HepG2 (cell line): Measurements from ENCODE around the gene EIF3L. TPM values are rescaled to one million over a fixed set of nuclear protein-coding genes. Genes with fewer than 3 reads are reported as not detected.
A peak's percentile ranks its signal among the peaks of the same experiment; 100 is the strongest.

Experiments
- ATAC-seq: fragments of 200-7000 bp; cut with Tn5 transposase; 3 replicates; pipeline ENCODE4 v1.9.1; 2020; ENCODE audit warnings: mild to moderate bottlenecking, moderate library complexity
- BruUV-seq: library from RNA; stranded (reverse); fragments of 400-500 nt; replicated peaks from 2 replicates; lab custom pipeline; 2021; lab: Mats Ljungman, UMichigan
- CTCF ChIA-PET: fragments of 300-600 bp; formaldehyde crosslinking; extraction: SDS; loops from one replicate; lab custom pipeline; 2021; ENCODE audit warnings: low total read pairs, inconsistent platforms, low intra/inter-chr PET ratio; lab: Yijun Ruan, JAX
- POLR2A ChIA-PET: fragments of 350-600 bp; sonication (Branson Sonifier 250); formaldehyde crosslinking; loops from one replicate; lab custom pipeline; 2020; ENCODE audit warnings: antibody characterized with exemption, inconsistent platforms; lab: Yijun Ruan, JAX
- DNase-seq: peaks from one replicate; pipeline ENCODE4 v3.0.0-alpha.2; 2015; ENCODE audit warnings: low spot score
- FAIRE-seq: peaks from 3 replicates; lab custom pipeline; 2011; peaks lifted over from hg19 to GRCh38; lab: Jason Lieb, UNC
- H2AFZ ChIP-seq: one replicate; pipeline ENCODE4 v1.6.1; 2011; ENCODE audit warnings: low read length, inconsistent platforms
- H3K27ac ChIP-seq: fragments of 300-600 bp; 3 replicates; pipeline ENCODE4 v1.8.0; 2011; ENCODE audit warnings: mixed run types, mild to moderate bottlenecking, mixed read lengths, low read length, inconsistent platforms; ENCODE audit not compliant: insufficient read depth; ENCODE audit errors: extremely low read length
- H3K27me3 ChIP-seq, 2 experiments: fragments of 200-600 bp in 1 of 2; 2 replicates in 1 of 2; 3 replicates in 1 of 2; pipeline versions ENCODE4 v1.6.0 to v1.8.0; 2011; ENCODE audit warnings: low read length in 2 of 2, mild to moderate bottlenecking in 2 of 2, moderate library complexity in 2 of 2, inconsistent platforms in 1 of 2; ENCODE audit not compliant: insufficient read depth in 2 of 2, control insufficient read depth in 1 of 2
- H3K36me3 ChIP-seq, 2 experiments: fragments of 200-600 bp in 1 of 2; replicated peaks in 1 of 2; 2 replicates in 1 of 2; 3 replicates in 1 of 2; pipeline versions ENCODE4 v1.5.1 to v1.8.0; 2011; ENCODE audit warnings: low read length in 2 of 2, inconsistent platforms in 1 of 2; ENCODE audit not compliant: insufficient read depth in 2 of 2, control insufficient read depth in 1 of 2
- H3K4me1 ChIP-seq: 2 replicates; pipeline ENCODE4 v1.5.1; 2012; ENCODE audit warnings: low read length, inconsistent platforms; ENCODE audit not compliant: insufficient read depth
- H3K4me2 ChIP-seq: 2 replicates; pipeline ENCODE4 v1.6.0; 2011; ENCODE audit warnings: low read depth, low read length, inconsistent platforms
- H3K4me3 ChIP-seq, 3 experiments: fragments of 200-600 bp in 1 of 3; sonication (generic), shearing (Covaris generic) in 1 of 3; replicated peaks in 1 of 3; 2 replicates each; pipeline ENCODE4 v1.5.1; 2011 to 2016; ENCODE audit warnings: low read length in 3 of 3, inconsistent platforms in 2 of 3, low read depth in 2 of 3, mild to moderate bottlenecking in 2 of 3, control low read depth in 1 of 3, mixed read lengths in 1 of 3; ENCODE audit not compliant: insufficient read depth in 1 of 3
- H3K79me2 ChIP-seq: one replicate; pipeline ENCODE4 v1.6.1; 2011; ENCODE audit warnings: low read length, inconsistent platforms; ENCODE audit not compliant: insufficient read depth
- H3K9ac ChIP-seq: 2 replicates; pipeline ENCODE4 v1.6.0; 2011; ENCODE audit warnings: mild to moderate bottlenecking, low read depth, low read length, inconsistent platforms; ENCODE audit not compliant: insufficient read depth
- H3K9me3 ChIP-seq: 2 replicates; pipeline ENCODE4 v1.5.1; 2012; ENCODE audit warnings: mild to moderate bottlenecking, low read length
- H4K20me1 ChIP-seq: 2 replicates; pipeline ENCODE4 v1.6.0; 2011; ENCODE audit warnings: inconsistent platforms, mild to moderate bottlenecking, low read length, moderate library complexity; ENCODE audit not compliant: insufficient read depth
- DNMT1 ChIP-seq: sonication (generic); formaldehyde crosslinking; IDR thresholded peaks from 2 replicates; pipeline ENCODE4 v1.5.1; 2020; ENCODE audit warnings: mild to moderate bottlenecking, missing genetic modification reagents
- HNRNPLL ChIP-seq: fragments of 200-400 bp; formaldehyde crosslinking; IDR thresholded peaks from 2 replicates; pipeline ENCODE4 v1.6.1; 2017; ENCODE audit warnings: mild to moderate bottlenecking, low read depth, low read length; ENCODE audit not compliant: poor library complexity, severe bottlenecking
- ONECUT2 ChIP-seq: sonication (generic); formaldehyde crosslinking; IDR thresholded peaks from 2 replicates; pipeline ENCODE4 v1.4.0; 2020; ENCODE audit warnings: missing genetic modification reagents
- SKIL ChIP-seq: sonication (generic); formaldehyde crosslinking; IDR thresholded peaks from 2 replicates; pipeline ENCODE4 v1.8.0; 2022; ENCODE audit warnings: missing genetic modification reagents, mild to moderate bottlenecking, moderate library complexity, borderline replicate concordance
- SPEN ChIP-seq: sonication (generic); formaldehyde crosslinking; IDR thresholded peaks from 2 replicates; pipeline ENCODE4 v1.5.1; 2020; ENCODE audit warnings: low read depth, mild to moderate bottlenecking, missing genetic modification reagents
- ZNF768 ChIP-seq: sonication (generic); formaldehyde crosslinking; IDR thresholded peaks from 2 replicates; pipeline ENCODE4 v1.4.0; 2020; ENCODE audit warnings: missing genetic modification reagents
- WGBS: methylation state at CpG from one replicate; pipeline ENCODE4 v1.1.6; 2017; ENCODE audit warnings: low lambda C conversion rate; 5-methylcytosine and 5-hydroxymethylcytosine counted together
- in situ Hi-C: cut with HindIII; loops from 2 replicates; pipeline ENCODE4 v1.10.0; 2017; ENCODE audit warnings: low pct_unique_long_range_greater_than_20kb; ENCODE audit not compliant: extremely low pct_ligation_motif_present
- intact Hi-C: fragments of 100-400 bp; cut with micrococcal nuclease; formaldehyde crosslinking; loops from one replicate; pipeline ENCODE4 v1.10.0; 2022; ENCODE audit not compliant: unreplicated experiment
- polyA plus RNA-seq, 8 experiments: library from polyadenylated mRNA; depleted of rRNA in 3 of 8; stranded (reverse) in 7 of 8; unstranded in 1 of 8; fragments of >200 nt; fragmentation: Illumina TruSeq in 4 of 8; extraction: Trizol in 4 of 8; gene quantifications; 2 replicates each; pipeline versions ENCODE4 v1.2.1 to v1.2.3, GENCODE V29; 2011 to 2016; ENCODE audit warnings: low read depth in 4 of 8, missing spikeins in 1 of 8, mixed read lengths in 1 of 8; ENCODE audit not compliant: insufficient read depth in 1 of 8
- total RNA-seq, 5 experiments: library from RNA; depleted of rRNA; stranded (reverse); fragments of >200 nt; fragmentation: Illumina TruSeq; extraction: Trizol; gene quantifications; 2 replicates each; pipeline ENCODE4 v1.2.3, GENCODE V29; 2016; ENCODE audit warnings: low read depth in 1 of 5

EIF3L gene
- total and polyA plus RNA-seq, 2 of the 13 experiments (the other 11 are each of a cell fraction or from before 2014, with no cell fraction given), result 514 to 793 TPM

GRCh38 chr22:37932401-37932800 is 83.2 kb downstream of the EIF3L start (continued):
- TF ChIP-seq SKIL (CRISPR knock-in tag) (no peak), HNRNPLL (no peak), ONECUT2 (CRISPR knock-in tag) (no peak), DNMT1 (CRISPR knock-in tag) (no peak)

- ChIA-PET POLR2A (no interaction called here), CTCF (interaction anchor here (0.7 to 1.9 kb wide), 6 partner anchors 20 to 116 kb away, joined by 3 to 28 read pairs (median 5); no protein-coding TSS in a partner anchor)
- Histone ChIP-seq H4K20me1 (no peaks in the 10 kb centered on the region), H3K4me2 (no peak overlapping the region), H3K27me3 (no peaks in the 10 kb centered on the region), H3K9ac (no peak overlapping the region), H3K4me1 (peaks cover 13% of the 10 kb centered on the region), H2AFZ (no peak overlapping the region), H3K9me3 (no peaks in the 10 kb centered on the region), H3K36me3 (peaks cover 11 to 25% of the 10 kb centered on the region in 2 experiments; a peak in 4 of 5 replicates), H3K27ac (no peak overlapping the region), H3K79me2 (no peaks in the 10 kb centered on the region), H3K4me3 (no peak overlapping the region)
- no peak for ATAC-seq
- peak; percentile 54 for TF ChIP-seq ZNF768 (CRISPR knock-in tag)
- no peak for TF ChIP-seq SPEN (CRISPR knock-in tag)
- intact Hi-C loops (loop anchor here (5.0 kb wide), 1 partner anchor 34 kb away; no protein-coding TSS in a partner anchor), in situ Hi-C loops (loop anchor here (10.0 kb wide), 1 partner anchor 118 kb away; no protein-coding TSS in a partner anchor)
- no peak for DNase-seq
- BruUV-seq, result TSS peak; percentile 36
- no peak for FAIRE-seq
- WGBS, result 79% methylated on average over 11 of the region's 21 CpGs
Observed at GRCh38 chr22:37932821-37933578, 83.8 kb downstream of the EIF3L start.
